HCT116 (cell line): Measurements from ENCODE around the gene RTL10.

ENCODE experiments used
- ATF3 ChIP-seq: IDR thresholded peaks from 2 replicates; pipeline ENCODE4 v1.6.1; 2012
- CTCF ChIP-seq, 3 experiments: fragments of 200-600 bp in 1 of 3; sonication (generic) in 1 of 3; IDR thresholded peaks in 2 of 3; conservative IDR thresholded peaks in 1 of 3; 2 replicates each; pipeline ENCODE4 v1.5.1; 2012 to 2017; ENCODE audit warnings: low read depth in 2 of 3, low read length in 2 of 3, antibody characterized with exemption in 1 of 3, borderline replicate concordance in 1 of 3, control low read depth in 1 of 3, mild to moderate bottlenecking in 1 of 3, mixed read lengths in 1 of 3, mixed run types in 1 of 3, moderate library complexity in 1 of 3; ENCODE audit not compliant: insufficient read depth in 1 of 3
- ELF1 ChIP-seq: IDR thresholded peaks from 2 replicates; pipeline ENCODE4 v1.6.1; 2012; ENCODE audit warnings: low read depth, borderline replicate concordance
- EZH2phosphoT487 ChIP-seq: fragments of 200-600 bp; IDR thresholded peaks from 2 replicates; pipeline ENCODE4 v1.6.1; 2018; ENCODE audit warnings: antibody characterized with exemption, borderline replicate concordance
- MAX ChIP-seq: IDR thresholded peaks from 2 replicates; pipeline ENCODE4 v1.6.1; 2012
- POLR2A ChIP-seq: IDR thresholded peaks from 2 replicates; pipeline ENCODE4 v1.7.0; 2011; ENCODE audit warnings: borderline replicate concordance; ENCODE audit not compliant: insufficient read depth, insufficient read length; ENCODE audit errors: extremely low read depth
- POLR2AphosphoS5 ChIP-seq: IDR thresholded peaks from 2 replicates; pipeline ENCODE4 v1.6.1; 2011; ENCODE audit warnings: mild to moderate bottlenecking, low read depth, low read length, moderate library complexity
- RAD21 ChIP-seq: IDR thresholded peaks from 2 replicates; pipeline ENCODE4 v1.6.1; 2012; ENCODE audit warnings: low read depth, mild to moderate bottlenecking
- REST ChIP-seq: IDR thresholded peaks from 2 replicates; pipeline ENCODE4 v1.6.1; 2012; ENCODE audit warnings: low read depth
- SIN3A ChIP-seq: IDR thresholded peaks from 2 replicates; pipeline ENCODE4 v1.6.1; 2012; ENCODE audit warnings: low read depth
- SP1 ChIP-seq: IDR thresholded peaks from 2 replicates; pipeline ENCODE4 v1.6.1; 2012; ENCODE audit warnings: low read depth
- ZBTB33 ChIP-seq: IDR thresholded peaks from 2 replicates; pipeline ENCODE4 v1.6.1; 2011; ENCODE audit warnings: mild to moderate bottlenecking, low read length, moderate library complexity; ENCODE audit not compliant: insufficient replicate concordance; ENCODE audit errors: extremely low read depth
- ZNF274 ChIP-seq: fragments of 200-500 bp; sonication (Bioruptor generic); IDR thresholded peaks from 2 replicates; pipeline ENCODE4 v1.6.1; 2014; ENCODE audit warnings: mild to moderate bottlenecking, low read depth, low read length, inconsistent platforms

GRCh38 chr22:19879246-19879570 lies 24.5 kb upstream of the RTL10 start:
- no peak for TF ChIP-seq REST
- TF ChIP-seq CTCF (IDR thresholded peaks at IDR 0.05 in 2 of 3, conservative IDR thresholded peaks at IDR 0.05 in 1 of 3; ENCODE audit: borderline replicate concordance in 1 of 3, insufficient read depth in 1 of 3, low read depth in 2 of 3, low read length in 2 of 3), result no peak
- no peak for TF ChIP-seq RAD21
- no peak for TF ChIP-seq POLR2AphosphoS5
- no peak for TF ChIP-seq ATF3
- TF ChIP-seq SP1, result no peak
- TF ChIP-seq POLR2A, result no peak
- no peak for TF ChIP-seq MAX
- no peak for TF ChIP-seq SIN3A
- TF ChIP-seq ZBTB33, result no peak
- TF ChIP-seq ELF1, result no peak
- TF ChIP-seq ZNF274, result no peak
- no peak for TF ChIP-seq EZH2phosphoT487
